Muscle layer of duodenum (tissue), 2 donors: ENCODE data around the gene CASP5.
A peak's percentile ranks its signal among the peaks of the same experiment; 100 is the strongest.
"Not testable (repeated sequence)": the region's sequence is repeated elsewhere in the genome, so short reads cannot be mapped to it uniquely, and the experiment has no call there.

Experiments
- H3K27ac ChIP-seq: one replicate; pipeline ENCODE4 v1.7.0; 2013; ENCODE audit warnings: mild to moderate bottlenecking, low read length
- H3K27me3 ChIP-seq: one replicate; pipeline ENCODE4 v1.7.0; 2013; ENCODE audit warnings: low read depth, mild to moderate bottlenecking, control low read depth, low read length
- H3K36me3 ChIP-seq, 2 donors: one replicate each; pipeline ENCODE4 v1.7.0; 2013; ENCODE audit warnings: low read length in 2 of 2, control low read depth in 1 of 2, mild to moderate bottlenecking in 1 of 2; ENCODE audit not compliant: insufficient read depth in 2 of 2, control insufficient read depth in 1 of 2
- H3K4me1 ChIP-seq, 2 donors: one replicate each; pipeline ENCODE4 v1.7.0; 2013; ENCODE audit warnings: low read length in 2 of 2, mild to moderate bottlenecking in 2 of 2, control low read depth in 1 of 2, moderate library complexity in 1 of 2; ENCODE audit not compliant: insufficient read depth in 2 of 2, control insufficient read depth in 1 of 2
- H3K4me3 ChIP-seq, 2 donors: one replicate each; pipeline ENCODE4 v1.7.0; 2013; ENCODE audit warnings: low read length in 2 of 2, low read depth in 1 of 2, mild to moderate bottlenecking in 1 of 2
- H3K9me3 ChIP-seq, 2 donors: one replicate each; pipeline ENCODE4 v1.7.0; 2013; ENCODE audit warnings: low read length in 2 of 2, control low read depth in 1 of 2, mild to moderate bottlenecking in 1 of 2; ENCODE audit not compliant: control insufficient read depth in 1 of 2
- donor health status: healthy.

CASP5 gene

GRCh38 chr11:104995001-104995408, 28.0 kb downstream of the CASP5 start:
- Histone ChIP-seq H3K27me3 (no peaks in the 10 kb centered on the region), H3K27ac (no peak overlapping the region), H3K4me1 (no peaks in the 10 kb centered on the region), H3K4me3 (no peak overlapping the region), H3K9me3 (peaks cover 0 to under 1% of the 10 kb centered on the region in 2 donors), H3K36me3 (no peaks in the 10 kb centered on the region)

GRCh38 chr11:104992781-104993180, 30.2 kb downstream of the CASP5 start:
- H3K27ac ChIP-seq, result no peak overlapping the region

DNA sequence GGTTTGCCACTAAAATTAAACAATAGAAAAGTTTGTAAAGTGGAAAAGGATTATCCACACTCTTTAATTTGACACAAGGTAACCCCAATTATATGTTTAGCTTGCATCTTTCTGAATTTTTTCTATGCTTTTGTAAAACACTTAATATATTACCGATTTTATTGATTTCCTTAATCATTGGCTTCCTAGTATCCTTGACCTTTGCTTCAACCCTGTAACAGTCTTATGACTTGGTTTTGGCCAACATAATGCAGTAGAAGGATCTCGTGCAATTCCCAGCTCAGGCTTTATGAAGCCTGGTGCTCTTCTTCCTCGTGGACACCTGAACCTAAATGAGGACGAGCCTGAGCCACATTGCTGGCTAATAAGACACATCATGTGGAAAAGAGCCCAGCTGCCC, 31.0 kb downstream of the CASP5 start:
- Histone ChIP-seq H3K36me3 (no peaks in the 10 kb centered on the region), H3K27ac (no peak overlapping the region), H3K4me3 (no peak overlapping the region), H3K4me1 (no peaks in the 10 kb centered on the region), H3K27me3 (no peaks in the 10 kb centered on the region), H3K9me3 (peaks cover 0 to 7% of the 10 kb centered on the region in 2 donors)

More at GRCh38 chr11:104992781-104993180, 30.2 kb downstream of the CASP5 start:
- H3K9me3 ChIP-seq, result peaks cover 0 to 7% of the 10 kb centered on the region in 2 donors
- no peaks in the 10 kb centered on the region for H3K36me3 ChIP-seq
- H3K4me1 ChIP-seq, result no peaks in the 10 kb centered on the region
- no peak overlapping the region for H3K4me3 ChIP-seq
- H3K27me3 ChIP-seq, result no peaks in the 10 kb centered on the region

DNA sequence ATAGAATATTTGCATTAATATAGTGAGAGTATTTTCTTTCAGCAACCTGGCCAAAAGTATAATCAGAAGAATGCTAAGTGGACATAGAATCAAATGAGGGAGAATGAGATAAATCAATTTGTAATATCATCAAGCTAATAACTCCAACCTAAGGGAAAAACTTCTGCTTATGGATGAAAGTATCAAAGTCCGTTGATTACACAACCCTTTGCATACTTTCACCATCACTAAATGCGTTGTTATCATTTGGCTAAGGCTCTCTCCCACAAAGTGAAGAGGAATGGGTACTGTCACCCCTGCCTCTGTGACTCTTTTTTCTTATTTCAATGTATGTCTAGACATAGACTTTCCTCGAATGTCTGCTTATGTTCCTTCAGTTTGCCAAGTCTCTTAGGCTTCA, 38.2 kb downstream of the CASP5 start:
- Histone ChIP-seq H3K27me3 (no peaks in the 10 kb centered on the region), H3K27ac (no peak overlapping the region), H3K36me3 (no peaks in the 10 kb centered on the region), H3K4me3 (no peak overlapping the region), H3K4me1 (no peaks in the 10 kb centered on the region), H3K9me3 (peaks cover 0 to 5% of the 10 kb centered on the region in 2 donors)

DNA sequence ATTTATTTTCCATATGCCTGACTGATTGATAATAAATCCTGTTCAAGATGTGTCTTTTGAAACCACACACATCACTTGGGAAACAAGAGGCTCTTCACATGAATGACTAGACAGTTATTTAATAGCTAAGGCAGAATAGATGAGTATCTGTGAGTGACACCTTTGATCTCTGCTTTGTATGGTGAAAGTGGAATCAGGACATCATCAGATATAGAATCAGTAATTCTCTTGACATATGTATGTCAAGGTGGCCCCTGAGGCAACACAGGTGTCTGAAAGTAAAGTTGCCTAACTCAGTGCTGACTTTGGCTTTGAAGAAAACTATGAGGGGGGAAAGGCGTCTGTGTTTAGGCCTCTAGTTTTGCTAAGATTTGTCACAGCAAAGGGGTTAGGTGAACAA, 43.1 kb downstream of the CASP5 start:
- no peak overlapping the region for H3K27ac ChIP-seq
- peaks cover 0 to 4% of the 10 kb centered on the region in 2 donors for H3K9me3 ChIP-seq
- no peak overlapping the region for H3K4me3 ChIP-seq
- H3K27me3 ChIP-seq, result no peaks in the 10 kb centered on the region
- H3K36me3 ChIP-seq, result no peaks in the 10 kb centered on the region
- no peaks in the 10 kb centered on the region for H3K4me1 ChIP-seq

GRCh38 chr11:104973616-104974015, 49.4 kb downstream of the CASP5 start:
- Histone ChIP-seq H3K27ac (no peak overlapping the region), H3K4me3 (no peak overlapping the region), H3K27me3 (no peaks in the 10 kb centered on the region), H3K9me3 (peaks cover 0 to 11% of the 10 kb centered on the region in 2 donors), H3K4me1 (no peaks in the 10 kb centered on the region), H3K36me3 (no peaks in the 10 kb centered on the region)

GRCh38 chr11:104972924-104973323, 50.0 kb downstream of the CASP5 start:
- H3K4me3 ChIP-seq, H3K27ac ChIP-seq, H3K27me3 ChIP-seq, H3K4me1 ChIP-seq, H3K36me3 ChIP-seq: not testable (repeated sequence)
- H3K9me3 ChIP-seq, result peaks cover 0 to 11% of the 10 kb centered on the region in 2 donors

DNA sequence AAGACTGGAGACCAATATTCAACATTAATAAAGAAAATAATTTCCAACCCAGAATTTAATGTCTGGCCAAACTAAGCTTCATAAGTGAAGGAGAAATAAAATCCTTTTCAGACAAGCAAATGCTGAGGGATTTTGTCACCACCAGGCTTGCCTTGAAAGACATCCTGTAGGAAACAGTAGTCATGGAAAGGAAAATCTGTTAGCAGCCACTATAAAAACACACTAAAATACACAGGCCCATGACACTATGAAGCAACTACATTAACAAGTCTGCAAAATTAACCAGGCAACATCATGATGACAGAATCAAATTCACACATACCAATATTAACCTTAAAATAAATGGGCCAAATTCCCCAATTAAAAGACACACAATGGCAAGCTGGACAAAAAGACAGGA, 52.2 kb downstream of the CASP5 start:
- Histone ChIP-seq H3K27ac (no peak overlapping the region), H3K4me3 (no peak overlapping the region), H3K36me3 (no peaks in the 10 kb centered on the region), H3K4me1 (peaks cover 0 to 4% of the 10 kb centered on the region in 2 donors), H3K27me3 (no peaks in the 10 kb centered on the region), H3K9me3 (peaks cover 0 to 11% of the 10 kb centered on the region in 2 donors)

GRCh38 chr11:104968856-104969776, 53.9 kb downstream of the CASP5 start:
- Histone ChIP-seq H3K4me3 (peak overlapping the region; percentile 61 to 84), H3K27me3 (no peaks in the 10 kb centered on the region), H3K36me3 (no peaks in the 10 kb centered on the region), H3K9me3 (peaks cover 0 to 4% of the 10 kb centered on the region in 2 donors), H3K27ac (peak overlapping the region; percentile 94), H3K4me1 (peaks cover 0 to 4% of the 10 kb centered on the region in 2 donors)

GRCh38 chr11:104968355-104968855, 54.6 kb downstream of the CASP5 start, which contains the start of gene CASP4:
Gene CASP4, minus strand, starts transcription at chr11:104968574. Its CDS starts 49 bp downstream, at chr11:104968525.
- Histone ChIP-seq H3K9me3 (peaks cover 0 to 4% of the 10 kb centered on the region in 2 donors), H3K36me3 (no peaks in the 10 kb centered on the region), H3K4me1 (peaks cover 0 to 4% of the 10 kb centered on the region in 2 donors), H3K27ac (peak within 1 kb of the TSS; percentile 94), H3K4me3 (peak within 1 kb of the TSS; percentile 61 to 84), H3K27me3 (no peaks in the 10 kb centered on the region)

GRCh38 chr11:104967534-104968354, 55.2 kb downstream of the CASP5 start:
- Histone ChIP-seq H3K4me3 (peak overlapping the region; percentile 61 to 84), H3K27me3 (no peaks in the 10 kb centered on the region), H3K27ac (peak overlapping the region; percentile 94), H3K9me3 (peaks cover 0 to 2% of the 10 kb centered on the region in 2 donors), H3K4me1 (peaks cover 0 to 7% of the 10 kb centered on the region in 2 donors), H3K36me3 (no peaks in the 10 kb centered on the region)
